NB4 (cell line): ENCODE data around the gene ANKHD1.

Experiments
- CTCF ChIP-seq: IDR thresholded peaks from one replicate; pipeline ENCODE4 v1.5.1; 2012; ENCODE audit warnings: low read depth, low read length
- POLR2A ChIP-seq: IDR thresholded peaks from 2 replicates; pipeline ENCODE4 v1.6.1; 2011; ENCODE audit warnings: mild to moderate bottlenecking; ENCODE audit not compliant: insufficient read length; ENCODE audit errors: extremely low read depth

- TF ChIP-seq CTCF (no peak), POLR2A (no peak)
Measured at GRCh38 chr5:140361901-140362300, 39.7 kb upstream of the ANKHD1 start.
